Heart right ventricle (tissue), 16 donors: ENCODE data around the gene CABLES2. TPM values are rescaled to one million over a fixed set of nuclear protein-coding genes. Genes with fewer than 3 reads are reported as not detected.

ENCODE experiments used
- ATAC-seq, 8 donors: fragments of 200-7000 bp; cut with Tn5 transposase; one replicate each; pipeline ENCODE4 v1.9.1; 2020; ENCODE audit warnings: mild to moderate bottlenecking in 8 of 8, moderate library complexity in 8 of 8, moderate number of reproducible peaks in 1 of 8
- DNase-seq, 2 donors: peaks; one replicate each; pipeline ENCODE4 v3.0.0-alpha.2; 2020
- H3K27ac ChIP-seq, 10 donors: fragments of 200-600 bp; sonication (generic) in 2 of 10; one replicate each; pipeline versions ENCODE4 v1.5.0 to v1.8.0; 2020 to 2022; ENCODE audit warnings: mild to moderate bottlenecking in 3 of 10
- H3K27me3 ChIP-seq, 7 donors: fragments of 200-600 bp; one replicate each; pipeline ENCODE4 v1.8.0; 2021 to 2022; ENCODE audit warnings: mild to moderate bottlenecking in 2 of 7
- H3K36me3 ChIP-seq, 9 donors: fragments of 200-600 bp; sonication (generic) in 1 of 9; one replicate each; pipeline versions ENCODE4 v1.5.0 to v1.8.0; 2020 to 2022; ENCODE audit warnings: mild to moderate bottlenecking in 2 of 9
- H3K4me1 ChIP-seq, 9 donors: fragments of 200-600 bp; sonication (generic) in 1 of 9; one replicate each; pipeline versions ENCODE4 v1.5.0 to v1.8.0; 2020 to 2022; ENCODE audit warnings: mild to moderate bottlenecking in 4 of 9
- H3K4me3 ChIP-seq, 10 donors: fragments of 200-600 bp; sonication (generic) in 2 of 10; one replicate each; pipeline versions ENCODE4 v1.5.0 to v1.8.0; 2020 to 2022; ENCODE audit warnings: mild to moderate bottlenecking in 7 of 10, moderate library complexity in 2 of 10
- H3K9me3 ChIP-seq, 11 donors: fragments of 200-600 bp in 10 of 11; sonication (generic) in 2 of 11; one replicate each; pipeline versions ENCODE4 v1.5.0 to v1.8.0; 2013 to 2022; ENCODE audit warnings: mild to moderate bottlenecking in 2 of 11, control low read depth in 1 of 11, moderate library complexity in 1 of 11
- CTCF ChIP-seq, 9 donors: fragments of 200-600 bp; sonication (generic) in 2 of 9; IDR thresholded peaks; one replicate each; pipeline versions ENCODE4 v1.5.0 to v1.8.0; 2021 to 2022; ENCODE audit warnings: antibody characterized with exemption in 9 of 9, mild to moderate bottlenecking in 5 of 9, moderate library complexity in 1 of 9
- WGBS, 2 donors: extraction: QIAGEN DNeasy Blood & Tissue Kit; methylation state at CpG; one replicate each; pipeline ENCODE4 v1.1.7; 2013; ENCODE audit warnings: inconsistent platforms in 1 of 2; 5-methylcytosine and 5-hydroxymethylcytosine counted together
- intact Hi-C, 10 donors: fragments of 100-400 bp; cut with DNase I; formaldehyde crosslinking; loops; one replicate each; pipeline versions ENCODE4 v1.11.1 to v1.14.2; 2022
- polyA plus RNA-seq, 2 donors: library from polyadenylated mRNA; stranded (reverse); fragments of 200-250 nt; gene quantifications; one replicate each; pipeline ENCODE4 v1.2.3, GENCODE V29; 2013
- total RNA-seq, 10 donors: library from RNA; stranded (reverse); fragmentation: NEBNext Ultra II Directional in 3 of 10; extraction: Animal tissue kit (Norgen Biotek cat#: 25700) in 3 of 10; gene quantifications; one replicate each; pipeline versions ENCODE4 v1.2.1 to v1.2.4, GENCODE V29; 2021 to 2023
- donor health status: Arrhythmogenic right ventricular cardiomyopathy.
- donor health status: ischemic (EF 13 %, LVEDD 7.1; RV severe dilation, severe dysfunction).
- donor health status: healthy with polysubstance abuse.
- donor health status: DM: no; HTN: yes; CAD: no.
- donor health status: DM: no; HTN: no; CAD: no.
- donor health status: ischemic (EF 25% LVEDD 6.9; RV normal size, moderate dysfunction).
- donor health status: ischemic (EF 25% LVEDD 5.7; RV mildly dilated, moderate dysfunction).
- donor health status: healthy.
- donor health status: DM: yes; HTN: yes; CAD: no.
- donor health status: Ischemic cardiomyopathy.
- donor health status: ischemic (EF 35%, LVEDD 5.7; RV mildly dilated, moderate dysfunction).
- donor health status: nonischemic (EF 11% LVEDD 7.7; RV severe dilation, severe dysfunction).
- donor health status: DM: yes; HTN: yes; CAD: no.
- donor health status: PGD.
- donor health status: ischemic (EF 29% LVEDD 5.4; RV normal size, mild dysfunction).
- donor health status: nonischemic (EF 23%, LVEDD 6.1; RV moderate dilation, normal function).

Gene CABLES2
- total and polyA plus RNA-seq, 12 donors, result 2.9 to 11.9 (median 7.8) TPM

GRCh38 chr20:62350098-62350628, 56.9 kb downstream of the CABLES2 start:
- peaks cover 8 to 33% (median 22%) of the 10 kb centered on the region in 9 donors for H3K4me1 ChIP-seq
- no peak overlapping the region for H3K27ac ChIP-seq
- peaks cover 0 to 9% (median 0%) of the 10 kb centered on the region in 11 donors for H3K9me3 ChIP-seq
- 75 to 77% methylated on average over 16 of the region's 16 CpGs for WGBS, 2 donors
- no peak for TF ChIP-seq CTCF (IDR thresholded peaks at IDR 0.05)
- intact Hi-C loops, result loop anchor here in 2 of 10 donors (5.0 kb wide), 2 partner anchors 33 to 43 kb away; no protein-coding TSS in a partner anchor
- H3K36me3 ChIP-seq, result peaks cover 3 to 75% (median 34%) of the 10 kb centered on the region in 9 donors
- no peaks in the 10 kb centered on the region for H3K27me3 ChIP-seq
- H3K4me3 ChIP-seq, result no peak overlapping the region
- ATAC-seq, result no peak
- peak in 1 of 2 donors; percentile 8 for DNase-seq

DNA sequence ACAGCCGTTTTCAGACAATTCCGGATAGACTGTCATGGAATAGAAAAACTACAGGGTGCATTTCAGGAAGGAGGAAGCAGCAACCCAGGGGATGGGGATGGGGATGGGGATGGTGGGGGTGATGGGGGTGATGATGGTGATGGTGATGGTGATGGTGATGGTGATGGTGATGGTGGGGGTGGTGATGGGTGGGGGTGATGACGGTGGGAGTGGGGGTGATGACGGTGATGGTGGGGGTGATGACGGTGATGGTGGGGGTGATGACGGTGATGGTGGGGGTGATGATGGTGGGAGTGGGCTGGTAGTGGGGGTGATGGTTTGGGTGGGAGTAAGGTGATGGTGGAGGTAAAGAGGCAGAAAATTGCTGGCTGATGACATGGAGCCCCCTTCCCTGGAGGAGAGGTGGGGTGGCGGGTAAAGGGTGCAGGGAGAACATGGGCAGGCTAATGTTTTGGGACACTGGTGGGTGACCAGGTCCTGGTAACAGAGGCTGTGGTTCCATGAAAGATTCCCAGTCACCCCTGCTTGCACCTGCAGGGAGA, 57.5 kb downstream of the CABLES2 start:
- 82 to 86% methylated on average over 7 of the region's 7 CpGs for WGBS, 2 donors
- no peaks in the 10 kb centered on the region for H3K27me3 ChIP-seq

GRCh38 chr20:62348604-62349003, 58.5 kb downstream of the CABLES2 start:
- intact Hi-C loops, result loop anchor here in 3 of 10 donors (5.0 kb wide), 1 partner anchor 36 kb away; no protein-coding TSS in a partner anchor
- H3K9me3 ChIP-seq, result peaks cover 0 to 9% (median 0%) of the 10 kb centered on the region in 11 donors
- no peaks in the 10 kb centered on the region for H3K27me3 ChIP-seq
- H3K4me1 ChIP-seq, result peaks cover 0 to 17% (median 7%) of the 10 kb centered on the region in 9 donors
- H3K4me3 ChIP-seq, result no peak overlapping the region
- no peak for ATAC-seq
- WGBS, 2 donors, result 46 to 100% methylated on average over 1 of the region's 1 CpG
- no peak for TF ChIP-seq CTCF (IDR thresholded peaks at IDR 0.05)
- peaks cover 3 to 91% (median 34%) of the 10 kb centered on the region in 9 donors for H3K36me3 ChIP-seq
- DNase-seq, result no peak
- no peak overlapping the region for H3K27ac ChIP-seq

More for the DNA sequence above, 57.5 kb downstream of the CABLES2 start:
- Histone ChIP-seq H3K4me1 (peaks cover 3 to 27% (median 16%) of the 10 kb centered on the region in 9 donors), H3K4me3 (no peak overlapping the region), H3K27ac (no peak overlapping the region), H3K36me3 (peaks cover 3 to 80% (median 34%) of the 10 kb centered on the region in 9 donors), H3K9me3 (peaks cover 0 to 9% (median 0%) of the 10 kb centered on the region in 11 donors)
- no peak for ATAC-seq
- intact Hi-C loops, result loop anchor here in 5 of 10 donors (5.0 kb wide), 3 partner anchors 32 to 42 kb away; no protein-coding TSS in a partner anchor
- TF ChIP-seq CTCF (IDR thresholded peaks at IDR 0.05), result no peak
- no peak for DNase-seq

GRCh38 chr20:62347445-62347844, 59.6 kb downstream of the CABLES2 start:
- peak in 2 of 8 donors; percentile 19 to 36 for ATAC-seq
- WGBS, 2 donors, result 71 to 81% methylated on average over 9 of the region's 9 CpGs
- intact Hi-C loops, result loop anchor here in 3 of 10 donors (5.0 kb wide), 1 partner anchor 35 kb away; no protein-coding TSS in a partner anchor

More at GRCh38 chr20:62347445-62347844, 59.6 kb downstream of the CABLES2 start:
- peak in 1 of 2 donors; percentile 28 for DNase-seq
- H3K27me3 ChIP-seq, result no peaks in the 10 kb centered on the region
- no peak overlapping the region for H3K4me3 ChIP-seq
- H3K27ac ChIP-seq, result no peak overlapping the region
- H3K9me3 ChIP-seq, result peaks cover 0 to 9% (median 0%) of the 10 kb centered on the region in 11 donors
- peaks cover 3 to 95% (median 35%) of the 10 kb centered on the region in 9 donors for H3K36me3 ChIP-seq
- H3K4me1 ChIP-seq, result peaks cover 0 to 7% (median 0%) of the 10 kb centered on the region in 9 donors
- TF ChIP-seq CTCF (IDR thresholded peaks at IDR 0.05), result no peak
